Neural cell (in vitro differentiated cells): ENCODE results near the gene IGSF9B. TPM values are rescaled to one million over a fixed set of nuclear protein-coding genes. Genes with fewer than 3 reads are reported as not detected.

Experiments
- H2AFZ ChIP-seq: fragments of 200-600, 300-800 bp; sonication (generic), shearing (Covaris generic); 2 replicates; pipeline ENCODE4 v1.6.0; 2014; ENCODE audit warnings: low read depth, mild to moderate bottlenecking, antibody characterized with exemption, low read length, moderate library complexity
- H3F3A ChIP-seq: fragments of 200-600 bp; shearing (Covaris generic); 2 replicates; pipeline ENCODE4 v1.6.1; 2016; ENCODE audit warnings: mild to moderate bottlenecking, moderate library complexity, mixed read lengths, antibody characterized with exemption, low read length; ENCODE audit not compliant: insufficient read depth, poor library complexity, severe bottlenecking
- H3K27ac ChIP-seq: fragments of 200-600, 300-800 bp; sonication (generic), shearing (Covaris generic); 2 replicates; pipeline ENCODE4 v1.5.1; 2014; ENCODE audit warnings: mild to moderate bottlenecking, low read length, moderate library complexity
- H3K27me3 ChIP-seq: fragments of 300-800, 200-600 bp; sonication (generic), shearing (Covaris generic); 2 replicates; pipeline ENCODE4 v1.6.0; 2014; ENCODE audit warnings: mild to moderate bottlenecking, low read depth, low read length, moderate library complexity; ENCODE audit not compliant: insufficient read depth
- H3K36me3 ChIP-seq: fragments of 300-800, 200-600 bp; sonication (generic), shearing (Covaris generic); 2 replicates; pipeline ENCODE4 v1.5.1; 2014; ENCODE audit warnings: mild to moderate bottlenecking, antibody characterized with exemption, low read length, moderate library complexity; ENCODE audit not compliant: insufficient read depth
- H3K4me2 ChIP-seq: fragments of 300-800, 200-600 bp; sonication (generic), shearing (Covaris generic); 2 replicates; pipeline ENCODE4 v1.6.0; 2014; ENCODE audit warnings: mild to moderate bottlenecking, low read length
- H3K4me3 ChIP-seq: fragments of 300-800, 200-600 bp; sonication (generic), shearing (Covaris generic); 2 replicates; pipeline ENCODE4 v1.5.1; 2014; ENCODE audit warnings: mild to moderate bottlenecking, low read length, moderate library complexity
- H3K79me2 ChIP-seq: fragments of 200-600 bp; shearing (Covaris generic); replicated peaks from 2 replicates; pipeline ENCODE4 v1.6.0; 2014; ENCODE audit warnings: mild to moderate bottlenecking, low read length, moderate library complexity; ENCODE audit not compliant: insufficient read depth
- H3K9ac ChIP-seq: fragments of 300-800, 200-600 bp; sonication (generic), shearing (Covaris generic); 2 replicates; pipeline ENCODE4 v1.6.1; 2016; ENCODE audit warnings: mild to moderate bottlenecking, low read length, mixed read lengths
- H3K9me2 ChIP-seq: fragments of 200-600 bp; shearing (Covaris generic); 2 replicates; pipeline ENCODE4 v1.6.1; 2016; ENCODE audit warnings: mild to moderate bottlenecking, low read length, mixed read lengths; ENCODE audit not compliant: insufficient read depth
- H3K9me3 ChIP-seq: fragments of 200-600, 300-800 bp; sonication (generic), shearing (Covaris generic); 2 replicates; pipeline ENCODE4 v1.6.1; 2016; ENCODE audit warnings: mild to moderate bottlenecking, mixed run types, low read length, moderate library complexity, mixed read lengths
- H4K20me1 ChIP-seq: fragments of 200-600 bp; shearing (Covaris generic); 2 replicates; pipeline ENCODE4 v1.6.1; 2016; ENCODE audit warnings: mild to moderate bottlenecking, mixed run types; ENCODE audit not compliant: insufficient read depth
- CTCF ChIP-seq: fragments of 450-650 bp; IDR thresholded peaks from 2 replicates; pipeline ENCODE4 v1.5.1; 2014; ENCODE audit warnings: antibody characterized with exemption, mild to moderate bottlenecking, moderate library complexity; ENCODE audit not compliant: poor library complexity, severe bottlenecking
- EP300 ChIP-seq: fragments of 450-650 bp; conservative IDR thresholded peaks from 2 replicates; pipeline ENCODE4 v1.6.1; 2014; ENCODE audit warnings: antibody characterized with exemption, mild to moderate bottlenecking, moderate library complexity; ENCODE audit not compliant: poor library complexity, severe bottlenecking
- EZH2 ChIP-seq: fragments of 200-600, 300-800 bp; shearing (Covaris generic), sonication (generic); IDR thresholded peaks from 2 replicates; pipeline ENCODE4 v1.6.1; 2014; ENCODE audit warnings: antibody characterized with exemption, low read length, borderline replicate concordance, mild to moderate bottlenecking; ENCODE audit not compliant: insufficient read depth, poor library complexity, severe bottlenecking
- MXI1 ChIP-seq: fragments of 450-650 bp; conservative IDR thresholded peaks from 2 replicates; pipeline ENCODE4 v1.6.1; 2014; ENCODE audit warnings: antibody characterized with exemption, mild to moderate bottlenecking; ENCODE audit not compliant: poor library complexity, severe bottlenecking
- POLR2AphosphoS5 ChIP-seq: IDR thresholded peaks from 2 replicates; pipeline ENCODE4 v1.6.1; 2012
- RAD21 ChIP-seq: fragments of 450-650 bp; conservative IDR thresholded peaks from 2 replicates; pipeline ENCODE4 v1.6.1; 2014; ENCODE audit warnings: antibody characterized with exemption, mild to moderate bottlenecking, moderate library complexity
- REST ChIP-seq: IDR thresholded peaks from 2 replicates; pipeline ENCODE4 v1.6.1; 2012; ENCODE audit warnings: borderline replicate concordance
- SMC3 ChIP-seq: fragments of 450-650 bp; conservative IDR thresholded peaks from 2 replicates; pipeline ENCODE4 v1.6.1; 2014; ENCODE audit warnings: antibody characterized with exemption, mild to moderate bottlenecking, moderate library complexity; ENCODE audit not compliant: poor library complexity
- TAF1 ChIP-seq: IDR thresholded peaks from 2 replicates; pipeline ENCODE4 v1.6.1; 2012; ENCODE audit warnings: low read depth
- polyA plus RNA-seq: library from polyadenylated mRNA; depleted of rRNA; stranded (reverse); fragments of >200 nt; gene quantifications from 2 replicates; pipeline ENCODE4 v1.2.3, GENCODE V29; 2014

The IGSF9B gene
- polyA plus RNA-seq, 1 donor from 2014 or later, result 2.3 TPM

GRCh38 chr11:133864756-133865155 is 92.0 kb downstream of the IGSF9B start:
- Histone ChIP-seq H2AFZ (no peak overlapping the region), H3K36me3 (no peaks in the 10 kb centered on the region), H3K9me3 (no peaks in the 10 kb centered on the region), H3K27me3 (no peaks in the 10 kb centered on the region), H3K9ac (no peak overlapping the region), H3F3A (no peaks in the 10 kb centered on the region), H3K27ac (no peak overlapping the region), H3K4me2 (no peak overlapping the region), H3K9me2 (no peaks in the 10 kb centered on the region), H4K20me1 (no peaks in the 10 kb centered on the region), H3K79me2 (no peaks in the 10 kb centered on the region), H3K4me3 (no peak overlapping the region)
- TF ChIP-seq RAD21 (no peak), TAF1 (no peak), MXI1 (no peak), CTCF (no peak), POLR2AphosphoS5 (no peak), EZH2 (no peak), EP300 (no peak), REST (no peak), SMC3 (no peak)

GRCh38 chr11:133860151-133860550 is 96.6 kb downstream of the IGSF9B start:
- no peak for TF ChIP-seq EP300
- TF ChIP-seq EZH2, result no peak
- TF ChIP-seq RAD21, result no peak
- no peak for TF ChIP-seq TAF1
- Histone ChIP-seq H3K9ac (no peak overlapping the region), H3K9me2 (no peaks in the 10 kb centered on the region), H3K9me3 (no peaks in the 10 kb centered on the region), H3K4me3 (no peak overlapping the region), H3K27ac (no peak overlapping the region), H4K20me1 (no peaks in the 10 kb centered on the region), H3K36me3 (no peaks in the 10 kb centered on the region), H3K79me2 (no peaks in the 10 kb centered on the region), H3K27me3 (no peaks in the 10 kb centered on the region), H2AFZ (no peak overlapping the region), H3F3A (no peaks in the 10 kb centered on the region), H3K4me2 (no peak overlapping the region)

Other genes starting within 250 kb of the IGSF9B start
- not detected in 2 replicates for gene SPATA19, start 111.5 kb downstream of the IGSF9B start, polyA plus RNA-seq
- 46.1 and 58.5 TPM in 2 replicates for gene JAM3, start 112.1 kb upstream of the IGSF9B start, polyA plus RNA-seq